Measurements from ENCODE around the gene SOX1. TPM values are rescaled to one million over a fixed set of nuclear protein-coding genes. Genes with fewer than 3 reads are reported as not detected.

Gene SOX1
- total RNA-seq, 2 experiments from 2014 or later = not detected

GRCh38 chr13:112112534-112113276, 45.8 kb downstream of the SOX1 start:
- CTCF ChIA-PET = no interaction called here
- no peaks in the 10 kb centered on the region for H3K36me3 Mint-ChIP-seq (ENCODE audit: low read depth)
- H3K9me3 Mint-ChIP-seq (ENCODE audit: low read depth) = no peaks in the 10 kb centered on the region
- no peak overlapping the region for H3K27ac Mint-ChIP-seq
- H3K4me3 Mint-ChIP-seq = no peak overlapping the region
- POLR2A ChIA-PET = no interaction called here
- H3K4me1 Mint-ChIP-seq = no peaks in the 10 kb centered on the region
- peaks cover 47% of the 10 kb centered on the region for H3K27me3 Mint-ChIP-seq
- DNase-seq (no peak), ATAC-seq (no peak)
- intact Hi-C loops (cut with DNase I, micrococcal nuclease) = no loop called here

- ATAC-seq (no peak), DNase-seq (no peak)
- POLR2A ChIA-PET = no interaction called here
- peaks cover 46% of the 10 kb centered on the region for H3K27me3 Mint-ChIP-seq
- H3K36me3 Mint-ChIP-seq (ENCODE audit: low read depth) = no peaks in the 10 kb centered on the region
- intact Hi-C loops (cut with DNase I, micrococcal nuclease) = no loop called here
- H3K4me3 Mint-ChIP-seq = no peak overlapping the region
- H3K9me3 Mint-ChIP-seq (ENCODE audit: low read depth) = no peaks in the 10 kb centered on the region
- no peak overlapping the region for H3K27ac Mint-ChIP-seq
- CTCF ChIA-PET = no interaction called here
- no peaks in the 10 kb centered on the region for H3K4me1 Mint-ChIP-seq
Measured at GRCh38 chr13:112113348-112113747, 46.4 kb downstream of the SOX1 start.

DNA sequence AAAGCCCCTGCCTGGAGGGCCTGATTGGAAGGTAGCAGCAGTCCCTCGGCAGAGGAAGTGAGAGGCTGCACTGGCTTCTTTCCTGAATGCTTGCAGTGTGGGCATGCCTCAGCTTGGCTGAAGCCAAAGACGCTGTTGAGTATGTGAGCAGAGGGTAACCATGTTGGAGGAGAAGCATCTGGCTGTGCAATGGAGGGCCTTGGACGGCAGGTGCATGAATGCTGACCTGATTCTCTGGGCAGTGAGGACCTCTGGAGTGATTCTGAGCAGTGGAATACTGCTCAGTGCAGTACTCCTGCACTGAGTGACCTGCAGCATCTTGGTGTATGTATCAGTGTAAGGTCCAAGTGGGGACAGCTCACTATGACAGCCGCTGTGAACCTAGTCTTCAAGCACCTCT, 46.9 kb downstream of the SOX1 start:
- POLR2A ChIA-PET = no interaction called here
- no peak for DNase-seq
- intact Hi-C loops (cut with DNase I, micrococcal nuclease) = no loop called here

GRCh38 chr13:112114391-112114790, 47.4 kb downstream of the SOX1 start:
- Mint-ChIP-seq H3K9me3 (ENCODE audit: low read depth) (no peaks in the 10 kb centered on the region), H3K27me3 (peaks cover 42% of the 10 kb centered on the region), H3K27ac (no peak overlapping the region), H3K36me3 (ENCODE audit: low read depth) (no peaks in the 10 kb centered on the region), H3K4me3 (no peak overlapping the region), H3K4me1 (no peaks in the 10 kb centered on the region)
- ChIA-PET POLR2A (no interaction called here), CTCF (no interaction called here)
- ATAC-seq (no peak), DNase-seq (no peak)
- intact Hi-C loops (cut with DNase I, micrococcal nuclease) = no loop called here

More for the DNA sequence above, 46.9 kb downstream of the SOX1 start:
- Mint-ChIP-seq H3K27me3 (peaks cover 41% of the 10 kb centered on the region), H3K36me3 (ENCODE audit: low read depth) (no peaks in the 10 kb centered on the region), H3K9me3 (ENCODE audit: low read depth) (no peaks in the 10 kb centered on the region), H3K4me1 (no peaks in the 10 kb centered on the region), H3K27ac (no peak overlapping the region), H3K4me3 (no peak overlapping the region)
- CTCF ChIA-PET = no interaction called here
- no peak for ATAC-seq

DNA sequence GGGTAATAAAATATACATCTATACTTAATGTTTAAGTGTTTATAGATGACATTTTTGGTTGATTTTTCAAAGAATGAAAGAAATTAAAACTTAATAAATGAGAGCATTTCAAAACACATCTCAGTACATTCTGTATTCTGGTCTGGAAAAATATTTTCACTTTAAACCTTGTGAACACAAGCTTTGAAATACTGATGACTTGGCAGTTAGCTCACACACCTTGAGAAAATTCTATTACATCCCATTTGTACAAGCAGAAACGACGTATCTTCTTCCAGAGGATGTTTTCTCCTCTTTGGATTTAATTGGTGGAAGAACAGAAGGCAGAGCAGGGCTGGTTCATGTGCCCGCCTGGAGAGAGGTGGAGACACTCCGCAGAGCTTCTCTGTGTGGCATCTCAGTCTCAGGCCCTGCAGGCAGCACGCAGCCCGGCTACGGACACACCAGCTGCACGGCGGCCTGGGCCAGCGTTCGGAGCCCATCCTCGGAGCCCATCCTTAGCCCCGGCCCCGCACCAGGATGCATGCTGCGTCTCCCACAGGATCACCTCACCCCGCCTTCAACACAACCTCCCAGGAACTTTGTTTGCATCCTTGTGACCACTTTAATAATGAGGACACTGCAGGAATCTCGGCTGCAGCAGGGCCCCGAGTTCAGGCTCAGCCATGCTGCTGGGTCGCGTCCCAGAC, 48.6 kb downstream of the SOX1 start:
- H3K27ac Mint-ChIP-seq = no peak overlapping the region
- no peak overlapping the region for H3K4me3 Mint-ChIP-seq
- ATAC-seq (no peak), DNase-seq (no peak)
- ChIA-PET POLR2A (no interaction called here), CTCF (no interaction called here)
- intact Hi-C loops (cut with DNase I, micrococcal nuclease) = no loop called here
- no peaks in the 10 kb centered on the region for H3K9me3 Mint-ChIP-seq (ENCODE audit: low read depth)
- no peaks in the 10 kb centered on the region for H3K4me1 Mint-ChIP-seq
- peaks cover 39% of the 10 kb centered on the region for H3K27me3 Mint-ChIP-seq
- H3K36me3 Mint-ChIP-seq (ENCODE audit: low read depth) = no peaks in the 10 kb centered on the region

- no peak overlapping the region for H3K27ac Mint-ChIP-seq
- H3K4me1 Mint-ChIP-seq = no peaks in the 10 kb centered on the region
- CTCF ChIA-PET = no interaction called here
- DNase-seq (no peak), ATAC-seq (no peak)
- intact Hi-C loops (cut with DNase I, micrococcal nuclease) = no loop called here
- peaks cover 32% of the 10 kb centered on the region for H3K27me3 Mint-ChIP-seq
- no peaks in the 10 kb centered on the region for H3K36me3 Mint-ChIP-seq (ENCODE audit: low read depth)
- H3K9me3 Mint-ChIP-seq (ENCODE audit: low read depth) = no peaks in the 10 kb centered on the region
- H3K4me3 Mint-ChIP-seq = no peak overlapping the region
- POLR2A ChIA-PET = no interaction called here
Measured at GRCh38 chr13:112116187-112116950, 49.4 kb downstream of the SOX1 start.

DNA sequence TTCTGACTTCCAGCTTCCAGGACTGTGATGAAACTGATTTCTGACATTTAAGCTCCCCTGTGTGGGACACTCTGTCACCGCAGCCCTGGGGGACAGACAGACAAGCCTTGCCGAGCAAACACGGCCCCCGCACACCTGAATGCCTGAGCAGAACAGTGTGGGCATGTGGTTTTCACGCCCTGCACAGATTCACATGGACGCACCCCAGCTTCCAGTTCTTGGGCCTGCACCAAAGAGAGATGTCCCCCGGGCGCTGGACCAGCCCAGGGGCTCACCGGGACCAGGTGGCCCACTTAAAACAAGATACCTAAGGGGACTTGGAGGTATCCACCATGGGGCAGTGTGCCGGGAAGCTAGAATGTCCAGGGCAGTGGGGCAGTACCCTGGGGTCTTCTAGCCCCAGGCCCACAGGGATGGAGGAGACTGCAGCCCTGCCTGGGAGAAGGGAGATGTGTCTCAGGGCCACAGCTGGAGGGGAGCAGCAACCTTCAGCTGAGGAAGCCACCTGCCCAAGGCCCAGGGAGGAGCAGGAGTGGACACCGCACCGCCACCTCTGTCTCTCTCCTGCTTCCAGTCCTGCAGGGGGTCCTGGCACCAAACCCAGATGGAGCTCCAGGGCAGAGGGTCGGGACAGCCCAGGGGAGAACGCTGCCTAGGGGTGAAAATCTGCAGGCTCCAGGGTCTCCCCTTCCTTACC, 50.5 kb downstream of the SOX1 start:
- intact Hi-C loops (cut with DNase I, micrococcal nuclease) = no loop called here
- Mint-ChIP-seq H3K9me3 (ENCODE audit: low read depth) (no peaks in the 10 kb centered on the region), H3K4me3 (no peak overlapping the region), H3K36me3 (ENCODE audit: low read depth) (no peaks in the 10 kb centered on the region), H3K27ac (no peak overlapping the region), H3K4me1 (no peaks in the 10 kb centered on the region), H3K27me3 (peaks cover 28% of the 10 kb centered on the region)
- POLR2A ChIA-PET = no interaction called here
- ATAC-seq = no peak
- CTCF ChIA-PET = no interaction called here
- DNase-seq = no peak

DNA sequence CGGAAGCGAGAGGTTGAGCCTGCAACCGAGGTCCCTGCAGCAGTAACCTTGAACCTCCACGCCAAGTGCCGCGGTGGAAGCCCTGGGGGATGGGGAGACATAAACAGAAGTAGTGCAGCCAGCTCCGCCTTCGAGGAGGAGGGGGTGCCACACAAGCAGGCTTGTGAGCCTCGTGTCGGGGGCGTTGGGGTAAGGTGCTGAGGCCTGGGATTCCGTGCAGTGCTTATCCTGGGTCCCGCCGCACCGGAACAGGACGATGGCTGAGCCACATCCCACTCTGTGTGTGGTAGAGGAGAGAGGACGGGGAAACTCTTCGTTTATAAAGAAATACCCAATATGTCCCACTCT, 51.0 kb downstream of the SOX1 start:
- H3K36me3 Mint-ChIP-seq (ENCODE audit: low read depth) = no peaks in the 10 kb centered on the region
- no peak for ATAC-seq
- CTCF ChIA-PET = no interaction called here
- H3K4me1 Mint-ChIP-seq = no peaks in the 10 kb centered on the region
- intact Hi-C loops (cut with DNase I, micrococcal nuclease) = no loop called here
- no peak for DNase-seq
- H3K9me3 Mint-ChIP-seq (ENCODE audit: low read depth) = no peaks in the 10 kb centered on the region
- peaks cover 23% of the 10 kb centered on the region for H3K27me3 Mint-ChIP-seq
- no peak overlapping the region for H3K27ac Mint-ChIP-seq
- no peak overlapping the region for H3K4me3 Mint-ChIP-seq
- POLR2A ChIA-PET = no interaction called here

- intact Hi-C loops (cut with DNase I, micrococcal nuclease) = no loop called here
- CTCF ChIA-PET = no interaction called here
- ATAC-seq = no peak
- DNase-seq = no peak
- Mint-ChIP-seq H3K36me3 (ENCODE audit: low read depth) (no peaks in the 10 kb centered on the region), H3K4me3 (no peak overlapping the region), H3K9me3 (ENCODE audit: low read depth) (no peaks in the 10 kb centered on the region), H3K4me1 (no peaks in the 10 kb centered on the region), H3K27ac (no peak overlapping the region), H3K27me3 (peaks cover 18% of the 10 kb centered on the region)
- POLR2A ChIA-PET = no interaction called here
Measured at GRCh38 chr13:112118451-112119064, 51.6 kb downstream of the SOX1 start.

DNA sequence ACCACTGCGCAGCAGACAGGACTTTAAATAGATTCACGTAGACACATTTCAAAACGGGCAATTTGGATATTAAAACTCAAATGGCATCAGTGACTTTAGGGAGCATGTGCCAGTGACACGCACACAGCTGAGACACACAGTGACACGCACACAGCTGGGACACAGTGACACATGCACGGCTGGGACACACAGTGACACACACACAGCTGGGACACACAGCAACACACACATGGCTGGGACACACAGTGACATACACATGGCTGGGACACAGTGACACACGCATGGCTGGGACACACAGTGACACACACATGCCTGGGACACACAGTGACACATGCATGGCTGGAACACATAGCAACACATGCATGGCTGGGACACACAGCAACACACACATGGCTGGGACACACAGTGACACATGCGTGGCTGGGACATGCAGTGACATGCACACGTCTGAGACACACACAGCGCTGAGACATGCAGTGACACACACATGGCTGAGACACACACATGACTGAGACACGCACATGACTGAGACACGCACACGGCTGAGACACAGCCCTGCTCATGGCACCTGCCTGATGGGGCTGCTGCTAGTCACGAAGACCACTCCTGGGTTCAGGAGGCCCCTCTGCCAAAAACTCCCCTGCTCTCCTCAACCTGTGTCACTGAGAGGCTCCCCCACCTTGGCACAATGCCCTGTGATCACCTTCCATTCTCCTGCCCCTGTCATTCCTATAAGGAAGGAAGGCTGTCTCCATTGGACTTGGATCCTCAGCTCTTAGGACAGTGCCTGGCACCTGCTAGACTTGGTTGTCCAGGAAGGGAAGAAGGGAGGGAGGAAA, 52.5 kb downstream of the SOX1 start:
- Mint-ChIP-seq H3K27me3 (peaks cover 16% of the 10 kb centered on the region), H3K36me3 (ENCODE audit: low read depth) (no peaks in the 10 kb centered on the region), H3K27ac (no peak overlapping the region), H3K4me1 (no peaks in the 10 kb centered on the region), H3K4me3 (no peak overlapping the region), H3K9me3 (ENCODE audit: low read depth) (no peaks in the 10 kb centered on the region)
- CTCF ChIA-PET = no interaction called here
- DNase-seq (no peak), ATAC-seq (no peak)
- intact Hi-C loops (cut with DNase I, micrococcal nuclease) = no loop called here
- POLR2A ChIA-PET = no interaction called here

- H3K9me3 Mint-ChIP-seq (ENCODE audit: low read depth) = no peaks in the 10 kb centered on the region
- POLR2A ChIA-PET = no interaction called here
- H3K27ac Mint-ChIP-seq = no peak overlapping the region
- H3K27me3 Mint-ChIP-seq = peaks cover 12% of the 10 kb centered on the region
- no peak overlapping the region for H3K4me3 Mint-ChIP-seq
- DNase-seq = no peak
- intact Hi-C loops (cut with DNase I, micrococcal nuclease) = no loop called here
- ATAC-seq = no peak
- H3K36me3 Mint-ChIP-seq (ENCODE audit: low read depth) = no peaks in the 10 kb centered on the region
- CTCF ChIA-PET = no interaction called here
- H3K4me1 Mint-ChIP-seq = no peaks in the 10 kb centered on the region
Measured at GRCh38 chr13:112120031-112120373, 53.1 kb downstream of the SOX1 start.
